ENCODE results near the gene CD59.

GRCh38 chr11:33713856-33714398 lies 22.3 kb downstream of the CD59 start:
- no peak for TF ChIP-seq CTCF (conservative IDR thresholded peaks at IDR 0.05; ENCODE audit: low read depth, low read length)
- no peak for TF ChIP-seq EZH2 (IDR thresholded peaks at IDR 0.05; ENCODE audit: borderline replicate concordance, low read depth, low read length, poor library complexity, severe bottlenecking)
